DMS53 treated with DMSO at 0.1 percent for 48 hours (cell line): ENCODE data around the gene CYP26C1.

Experiments
- DNase-seq: peaks from one replicate; lab custom pipeline; 2025; ENCODE audit not compliant: unreplicated experiment; lab: John Stamatoyannopoulos, UW

Gene CYP26C1

DNA sequence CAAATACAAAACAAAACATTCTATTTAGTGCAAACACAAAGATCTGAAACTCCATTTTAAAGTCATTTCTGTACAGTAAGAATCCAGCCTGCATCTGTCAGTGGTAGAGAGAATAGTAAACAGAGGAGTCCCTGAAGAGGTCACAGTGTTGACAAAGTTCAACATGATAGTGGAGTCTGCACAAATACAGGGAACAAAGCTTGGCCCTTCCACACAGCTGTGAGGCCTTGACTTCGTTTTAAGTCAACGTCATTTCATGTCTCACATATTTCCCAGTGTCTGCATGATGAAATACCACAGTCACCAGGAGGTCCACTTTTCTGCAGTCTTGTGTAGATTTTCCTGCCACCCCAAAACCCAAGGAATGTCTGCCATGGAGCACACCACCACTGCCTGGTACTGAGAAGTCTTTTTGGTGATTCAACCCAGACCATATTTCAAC lies 46.1 kb downstream of the CYP26C1 start:
- DNase-seq = peak; percentile 98

DNA sequence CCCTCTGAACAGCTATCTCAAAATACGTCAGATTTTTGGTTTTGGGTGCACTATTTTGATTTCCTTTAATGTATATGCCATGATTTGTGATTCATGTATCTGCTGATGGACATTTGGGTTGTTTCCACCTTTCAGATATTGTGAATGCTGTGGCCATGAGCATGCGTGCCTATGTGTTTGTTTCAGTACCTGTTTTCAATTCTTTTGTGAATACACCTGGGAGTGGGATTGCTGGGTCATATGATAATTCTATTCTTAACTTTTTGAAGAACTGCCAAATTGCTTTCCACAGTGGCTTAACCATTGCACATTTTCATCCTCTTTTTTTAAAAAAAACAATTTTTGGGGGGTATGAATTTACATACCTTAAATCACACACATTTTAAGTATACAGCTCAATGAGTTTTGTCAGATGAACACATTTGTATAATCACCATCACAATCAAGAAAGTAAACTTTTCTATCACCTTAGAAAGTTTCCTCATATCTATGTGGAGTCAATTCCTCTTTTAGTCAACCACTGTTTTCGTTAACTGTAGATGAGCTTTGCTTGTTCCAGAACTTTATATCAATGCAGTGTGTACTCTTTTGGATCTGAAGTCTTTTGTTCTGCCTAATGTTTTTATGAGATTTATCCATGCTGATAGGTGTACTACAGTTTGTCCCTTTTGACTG lies 50.0 kb downstream of the CYP26C1 start:
- no peak for DNase-seq

DNA sequence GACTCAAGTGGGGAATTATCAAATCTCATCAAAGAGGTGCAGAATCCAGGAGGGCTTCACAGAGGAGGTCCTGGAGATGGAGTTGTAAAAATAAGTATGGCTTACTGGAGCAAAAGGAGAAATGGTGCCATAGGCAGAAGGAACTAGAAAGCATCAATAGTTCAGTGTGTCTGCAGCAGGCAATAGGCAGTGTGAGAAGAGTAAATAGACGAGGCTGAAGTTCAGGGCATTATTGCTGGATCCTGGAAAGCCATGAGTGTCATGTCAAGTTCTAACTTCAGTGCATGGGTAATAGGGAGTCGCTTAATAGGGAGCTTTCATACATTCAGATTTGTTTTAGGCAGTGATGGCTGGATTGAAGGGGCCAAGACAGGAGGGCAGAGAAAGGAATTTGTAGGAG lies 52.4 kb downstream of the CYP26C1 start:
- no peak for DNase-seq

DNA sequence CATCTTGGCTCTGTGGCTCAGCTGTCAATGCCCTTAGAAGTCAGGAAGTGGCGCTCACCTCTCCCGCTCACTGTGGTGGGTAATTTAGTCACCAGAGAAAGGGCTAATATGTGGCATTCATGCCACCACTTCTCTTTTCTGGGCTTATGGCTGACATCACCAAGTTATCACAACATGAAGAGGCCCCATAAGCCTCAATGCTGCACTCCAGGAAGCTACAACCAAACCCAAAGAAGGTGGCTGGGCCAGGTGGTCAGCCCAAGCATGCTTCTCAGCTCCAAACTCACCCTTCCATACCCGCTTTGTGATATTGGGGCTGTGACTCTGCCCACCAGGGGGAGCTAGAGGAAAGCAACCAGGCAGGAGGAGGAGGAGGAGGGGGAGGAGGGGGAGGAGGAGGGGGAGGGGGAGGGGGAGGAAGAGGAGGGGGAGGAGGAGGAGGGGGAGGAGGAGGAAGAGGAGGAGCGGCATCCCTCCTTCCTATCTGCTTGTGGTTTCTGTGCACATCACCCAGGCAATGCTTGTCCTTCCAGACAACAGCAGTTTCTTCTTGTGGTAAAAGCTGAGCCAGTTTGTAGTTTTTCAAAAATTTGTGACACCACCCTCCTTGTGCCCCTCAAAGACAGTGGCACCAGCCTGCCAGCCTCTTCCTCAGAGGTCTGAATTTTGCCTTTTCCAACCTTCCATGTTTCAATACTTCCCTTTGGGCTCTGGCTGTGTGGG lies 55.2 kb downstream of the CYP26C1 start:
- peak; percentile 43 for DNase-seq
